Measurements from ENCODE around the gene CCL27.

CCL27 gene, protein sequence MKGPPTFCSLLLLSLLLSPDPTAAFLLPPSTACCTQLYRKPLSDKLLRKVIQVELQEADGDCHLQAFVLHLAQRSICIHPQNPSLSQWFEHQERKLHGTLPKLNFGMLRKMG

DNA sequence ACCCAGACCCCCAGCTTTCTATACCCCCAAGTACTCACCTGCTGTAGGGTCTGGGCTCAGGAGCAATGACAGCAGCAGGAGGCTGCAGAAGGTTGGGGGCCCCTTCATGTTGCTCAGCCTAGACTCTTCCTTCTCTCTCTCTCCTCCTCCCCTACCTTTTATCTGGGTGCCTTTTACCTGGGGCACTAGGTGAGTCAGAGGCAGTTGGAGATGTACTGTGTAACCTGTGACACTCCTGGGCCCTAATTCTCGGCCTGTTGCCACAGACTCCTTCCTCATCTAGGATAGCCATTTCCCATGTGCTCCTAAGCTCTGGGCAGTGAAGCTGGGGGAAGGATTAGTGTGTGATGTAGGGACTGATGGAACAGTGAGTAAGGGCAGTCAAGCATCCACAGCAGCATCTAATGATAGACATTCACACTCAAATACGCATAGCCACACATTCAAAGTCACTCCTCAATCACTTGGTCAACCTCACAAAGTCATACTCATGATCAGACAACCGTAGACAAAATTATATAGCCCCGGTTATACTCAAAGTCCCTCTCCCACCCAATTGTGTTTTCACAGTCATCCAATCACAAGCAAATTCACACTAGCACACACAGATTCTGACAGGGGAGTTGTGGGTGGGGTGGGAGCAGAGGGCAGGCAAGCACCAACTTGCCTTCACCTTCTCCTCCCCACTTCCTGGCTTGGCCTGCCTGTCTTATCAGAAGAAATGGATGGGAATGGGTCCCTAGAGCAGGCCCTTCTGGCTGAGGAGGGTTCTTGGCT, at the start of gene CCL27:
Gene CCL27, minus strand, starts transcription at position 132 of the 777 bp plus-strand sequence. Its CDS starts 24 bp downstream, at position 108.
- DNase-seq: no peak

- DNase-seq: no peak
Measured at GRCh38 chr9:34712140-34712539, 49.7 kb upstream of the CCL27 start.

DNA sequence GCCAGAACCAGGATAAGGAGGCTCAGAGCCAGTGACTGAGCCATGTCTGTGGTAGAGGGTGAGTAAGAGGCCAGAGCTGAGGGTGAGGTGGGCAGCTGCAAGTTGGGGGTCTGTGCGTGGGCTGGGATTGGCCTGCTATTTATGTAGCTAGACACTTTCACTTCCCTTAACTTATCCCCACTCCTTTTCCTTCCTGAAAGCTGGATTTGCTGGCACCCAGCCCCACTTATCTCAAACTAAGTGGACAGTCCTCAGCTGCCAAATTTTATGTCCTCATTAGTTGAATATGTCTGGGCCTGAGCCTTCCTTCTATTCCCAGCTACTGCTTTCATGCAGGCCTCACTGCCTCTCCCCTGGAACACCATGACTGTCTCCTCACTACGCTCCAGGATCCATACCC, 47.6 kb upstream of the CCL27 start, which contains the start of gene CCL21:
Gene CCL21, minus strand, starts transcription at position 114 of the 400 bp plus-strand sequence. Its CDS starts 70 bp downstream, at position 44.
- DNase-seq: no peak

GRCh38 chr9:34709196-34709978, 46.9 kb upstream of the CCL27 start:
- DNase-seq: no peak

DNA sequence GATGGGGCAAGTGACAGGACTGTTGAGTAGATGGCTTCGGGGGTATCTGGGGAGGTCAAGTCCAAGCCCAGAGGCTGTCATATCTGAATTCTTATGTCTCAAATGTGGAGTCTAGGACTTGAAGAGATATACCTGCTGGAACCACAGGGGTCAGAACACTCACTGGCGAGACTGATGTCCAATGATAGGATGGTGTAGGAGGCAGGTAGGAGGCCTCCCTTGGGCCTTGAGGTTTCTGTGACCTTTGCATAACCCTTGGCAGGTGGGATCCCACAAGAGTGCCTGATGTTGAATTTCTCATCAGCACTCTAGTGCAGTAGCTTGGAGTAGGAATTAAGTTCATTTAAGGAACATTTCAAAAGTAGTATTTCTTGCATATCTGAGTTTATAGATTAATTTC, 44.7 kb upstream of the CCL27 start:
- no peak for DNase-seq

DNA sequence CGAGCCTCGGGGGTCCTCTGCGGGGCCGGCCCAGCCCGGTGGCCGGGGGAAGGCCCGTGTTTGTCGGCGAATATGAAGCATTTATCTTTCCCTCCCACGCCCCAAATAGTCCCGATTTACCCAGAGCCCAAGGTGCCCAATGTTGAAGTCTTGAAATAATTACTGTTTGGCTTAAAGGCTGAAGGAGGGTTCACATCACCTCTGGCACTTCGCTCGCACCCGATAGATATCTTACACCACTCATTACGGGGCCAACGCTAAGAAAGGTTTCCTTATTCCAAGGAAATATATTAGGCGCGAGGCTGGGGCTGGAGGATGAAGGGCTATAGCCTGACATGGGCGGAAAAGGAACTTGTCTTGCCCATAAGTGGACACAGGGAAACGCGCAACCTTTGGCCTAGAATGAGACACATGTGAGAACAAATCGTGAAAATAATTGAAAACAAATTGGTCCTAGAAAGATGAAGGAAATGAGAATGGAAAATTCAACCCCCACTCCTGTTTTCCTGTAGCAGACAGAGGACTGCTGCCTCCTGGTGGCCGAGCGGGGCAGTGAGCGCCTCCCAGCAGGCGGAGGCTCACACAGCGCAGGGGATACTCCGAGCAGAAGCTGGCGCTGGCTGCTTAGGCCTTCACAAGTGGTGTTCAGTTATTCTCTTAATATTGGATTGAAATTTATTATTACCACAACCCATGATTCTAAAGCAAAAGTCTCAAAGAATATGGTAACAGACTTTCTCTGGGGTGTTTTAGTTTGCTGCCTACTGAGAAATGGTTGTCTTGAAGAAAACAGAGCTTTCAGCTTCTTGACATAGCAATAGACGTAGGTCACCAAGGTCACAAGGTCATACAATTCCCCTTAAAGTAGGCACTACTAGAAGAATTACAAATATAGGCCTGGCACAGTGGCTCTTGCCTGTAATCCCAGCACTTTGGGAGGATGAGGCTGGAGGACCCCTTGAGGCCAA, 39.6 kb upstream of the CCL27 start:
- DNase-seq: peak; percentile 87

DNA sequence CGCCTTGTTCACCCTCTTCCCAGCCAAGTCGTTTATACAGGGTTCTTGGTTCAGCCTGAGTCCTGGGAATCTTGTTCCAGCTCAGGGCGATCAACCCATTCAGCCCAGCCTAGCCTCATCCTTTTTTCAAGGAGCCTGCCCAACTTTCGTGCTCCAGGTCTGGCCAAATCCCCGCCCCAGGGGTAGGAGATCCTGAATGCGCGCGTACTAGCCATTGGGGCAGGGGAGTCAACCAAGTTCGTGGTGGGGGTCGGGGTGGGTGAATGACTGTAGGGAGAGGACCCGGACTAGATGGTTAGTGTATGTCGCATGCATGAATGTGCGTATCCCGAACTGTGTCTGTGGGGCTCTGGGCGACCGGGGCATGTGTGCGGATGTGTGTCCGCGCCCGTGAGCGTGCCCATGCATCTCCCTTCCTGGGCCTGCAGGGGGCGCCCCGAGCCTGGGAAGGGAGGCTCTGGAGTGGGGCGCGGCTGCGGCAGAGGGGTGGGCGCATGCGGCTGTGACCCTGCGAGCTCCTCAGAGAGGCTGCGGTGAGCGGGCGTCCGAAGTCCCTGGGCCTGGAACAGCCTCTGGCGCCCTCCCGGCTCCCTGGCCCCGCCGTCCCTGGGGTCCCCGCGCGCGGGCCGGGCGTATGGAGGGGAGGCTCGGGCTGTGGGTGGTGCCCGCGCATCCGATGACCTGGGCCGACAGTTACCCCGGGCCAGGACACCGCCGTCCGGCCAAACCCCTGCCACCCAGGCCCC, 38.7 kb upstream of the CCL27 start:
- peak; percentile 89 for DNase-seq

- no peak for DNase-seq
Measured at GRCh38 chr9:34694811-34695210, 32.4 kb upstream of the CCL27 start.

DNA sequence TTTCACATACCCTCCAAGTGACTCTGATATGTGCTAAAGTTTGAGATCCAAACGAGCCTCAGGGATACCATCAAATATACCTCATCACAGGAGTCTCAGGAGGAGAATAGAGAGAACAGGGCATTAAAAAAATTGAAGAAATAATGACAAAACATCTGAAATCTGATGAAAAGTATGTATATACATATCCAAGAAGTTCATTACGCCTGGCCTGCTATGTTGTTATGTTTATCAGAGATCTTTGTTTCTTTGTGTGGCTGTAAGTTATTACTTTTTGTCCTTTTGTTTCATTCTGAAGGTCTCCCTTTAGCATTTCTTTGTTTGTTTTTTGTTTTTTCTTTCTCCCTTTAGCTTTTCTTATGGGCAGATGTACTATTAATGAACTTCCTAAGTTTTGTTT, 31.1 kb upstream of the CCL27 start:
- DNase-seq: no peak

- no peak for DNase-seq
Measured at GRCh38 chr9:34691936-34692315, 29.5 kb upstream of the CCL27 start.

- no peak for DNase-seq
Measured at GRCh38 chr9:34690983-34691935, 28.8 kb upstream of the CCL27 start, which contains the start of gene CCL19. CCL19 (minus strand) TSS chr9:34691276; CDS start chr9:34691139, 137 bp downstream.

DNA sequence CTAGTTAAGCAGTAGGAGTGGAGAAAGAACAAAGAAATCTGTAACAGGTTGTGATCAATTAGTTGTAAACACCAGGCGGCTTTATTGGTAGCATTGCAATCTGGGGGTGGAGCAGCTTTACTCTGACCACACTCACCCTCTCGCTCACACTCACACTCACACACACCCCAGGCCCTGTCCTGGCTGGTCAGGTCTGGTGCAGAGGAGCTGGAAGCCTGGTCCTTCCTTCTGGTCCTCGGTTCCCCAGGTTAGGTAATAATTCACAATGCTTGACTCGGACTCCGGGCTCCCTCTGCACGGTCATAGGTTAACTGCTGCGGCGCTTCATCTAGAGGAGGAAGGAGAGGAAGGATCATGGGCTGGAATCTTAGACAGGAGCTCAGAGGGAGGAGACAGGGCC, 27.1 kb upstream of the CCL27 start:
- no peak for DNase-seq

- no peak for DNase-seq
Measured at GRCh38 chr9:34689116-34689470, 26.6 kb upstream of the CCL27 start.

GRCh38 chr9:34688329-34689115, 26.1 kb upstream of the CCL27 start:
- no peak for DNase-seq

GRCh38 chr9:34687276-34688030, 25.0 kb upstream of the CCL27 start:
- no peak for DNase-seq

GRCh38 chr9:34686732-34687131, 24.3 kb upstream of the CCL27 start:
- no peak for DNase-seq

DNA sequence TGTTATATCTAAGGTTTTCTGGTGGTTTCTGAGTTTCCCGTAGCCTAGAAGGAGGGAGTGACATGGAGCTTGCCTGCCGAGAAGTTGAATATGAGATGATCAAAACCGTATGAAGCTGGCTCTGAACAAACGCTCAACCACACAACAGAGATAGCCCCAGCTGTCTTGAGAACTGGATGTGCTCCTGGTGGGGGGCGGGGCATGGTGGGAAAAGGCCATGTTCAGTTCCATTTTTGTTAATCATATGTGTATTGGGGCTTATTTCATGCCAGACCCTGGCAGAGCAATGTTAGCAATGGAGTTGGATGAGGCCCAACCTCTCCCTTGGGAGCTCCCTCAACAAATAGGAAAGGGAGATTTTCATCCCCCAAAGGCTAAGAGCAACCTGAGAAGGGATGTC, 23.8 kb upstream of the CCL27 start:
- DNase-seq: no peak

- no peak for DNase-seq
Measured at GRCh38 chr9:34685591-34685990, 23.1 kb upstream of the CCL27 start.

DNA sequence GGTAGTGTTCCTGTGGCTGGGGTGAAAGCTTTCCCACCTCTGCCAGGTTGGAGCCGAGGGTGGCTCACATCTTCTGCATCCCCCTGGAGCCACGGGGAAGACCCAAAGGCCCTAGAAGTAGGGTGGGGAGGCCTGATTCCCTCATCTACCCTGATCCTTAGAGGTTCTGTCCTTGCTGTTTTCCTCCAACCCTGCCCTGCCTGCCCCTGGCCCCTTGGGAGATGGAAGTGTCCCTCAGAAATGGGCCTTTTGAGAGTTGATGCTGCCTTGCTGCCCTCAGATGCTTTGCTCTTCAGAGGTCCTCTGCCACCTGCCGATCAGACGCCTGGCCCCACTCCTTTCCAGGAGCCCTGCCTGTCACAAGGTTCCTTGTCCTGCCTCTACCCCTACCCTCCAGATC, 22.4 kb upstream of the CCL27 start:
- DNase-seq: no peak
